ENCODE data around the gene ATG7.

ATG7 gene

GRCh38 chr3:11600501-11601282 is 328.5 kb downstream of the ATG7 start:
- H3K27me3 ChIP-seq (replicated peaks), result no peaks in the 10 kb centered on the region
- TF ChIP-seq, protein P1, sequence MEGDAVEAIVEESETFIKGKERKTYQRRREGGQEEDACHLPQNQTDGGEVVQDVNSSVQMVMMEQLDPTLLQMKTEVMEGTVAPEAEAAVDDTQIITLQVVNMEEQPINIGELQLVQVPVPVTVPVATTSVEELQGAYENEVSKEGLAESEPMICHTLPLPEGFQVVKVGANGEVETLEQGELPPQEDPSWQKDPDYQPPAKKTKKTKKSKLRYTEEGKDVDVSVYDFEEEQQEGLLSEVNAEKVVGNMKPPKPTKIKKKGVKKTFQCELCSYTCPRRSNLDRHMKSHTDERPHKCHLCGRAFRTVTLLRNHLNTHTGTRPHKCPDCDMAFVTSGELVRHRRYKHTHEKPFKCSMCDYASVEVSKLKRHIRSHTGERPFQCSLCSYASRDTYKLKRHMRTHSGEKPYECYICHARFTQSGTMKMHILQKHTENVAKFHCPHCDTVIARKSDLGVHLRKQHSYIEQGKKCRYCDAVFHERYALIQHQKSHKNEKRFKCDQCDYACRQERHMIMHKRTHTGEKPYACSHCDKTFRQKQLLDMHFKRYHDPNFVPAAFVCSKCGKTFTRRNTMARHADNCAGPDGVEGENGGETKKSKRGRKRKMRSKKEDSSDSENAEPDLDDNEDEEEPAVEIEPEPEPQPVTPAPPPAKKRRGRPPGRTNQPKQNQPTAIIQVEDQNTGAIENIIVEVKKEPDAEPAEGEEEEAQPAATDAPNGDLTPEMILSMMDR (IDR thresholded peaks at IDR 0.05; ENCODE audit: low read depth, low read length, missing control alignments), result no peak
- in situ Hi-C loops (cut with HindIII; ENCODE audit: low pct_ligation_motif_present, low sequenced_read_pairs), result no loop called here
- peak; percentile 98 for DNase-seq
- peaks cover 7% of the 10 kb centered on the region for H3K36me3 ChIP-seq (replicated peaks)
- H3K4me3 ChIP-seq (ENCODE audit: low read depth, low read length), result no peak overlapping the region
- peak overlapping the region; percentile 98 for H3K27ac ChIP-seq

GRCh38 chr3:11601446-11602238 is 329.4 kb downstream of the ATG7 start:
- Histone ChIP-seq H3K27ac (peak overlapping the region; percentile 98), H3K27me3 (replicated peaks) (no peaks in the 10 kb centered on the region), H3K4me3 (ENCODE audit: low read depth, low read length) (no peak overlapping the region), H3K36me3 (replicated peaks) (peaks cover 15% of the 10 kb centered on the region)
- TF ChIP-seq, protein P1 (IDR thresholded peaks at IDR 0.05; ENCODE audit: low read depth, low read length, missing control alignments), result no peak
- peak; percentile 23 for DNase-seq
- in situ Hi-C loops (cut with HindIII; ENCODE audit: low pct_ligation_motif_present, low sequenced_read_pairs), result no loop called here

GRCh38 chr3:11602239-11602840 is 330.1 kb downstream of the ATG7 start:
- H3K27ac ChIP-seq, result peak overlapping the region; percentile 98
- TF ChIP-seq, protein P1 (IDR thresholded peaks at IDR 0.05; ENCODE audit: low read depth, low read length, missing control alignments), result no peak
- no peak overlapping the region for H3K4me3 ChIP-seq (ENCODE audit: low read depth, low read length)
- no peak for DNase-seq
- in situ Hi-C loops (cut with HindIII; ENCODE audit: low pct_ligation_motif_present, low sequenced_read_pairs), result no loop called here
- H3K27me3 ChIP-seq (replicated peaks), result no peaks in the 10 kb centered on the region
- H3K36me3 ChIP-seq (replicated peaks), result peaks cover 16% of the 10 kb centered on the region

DNA sequence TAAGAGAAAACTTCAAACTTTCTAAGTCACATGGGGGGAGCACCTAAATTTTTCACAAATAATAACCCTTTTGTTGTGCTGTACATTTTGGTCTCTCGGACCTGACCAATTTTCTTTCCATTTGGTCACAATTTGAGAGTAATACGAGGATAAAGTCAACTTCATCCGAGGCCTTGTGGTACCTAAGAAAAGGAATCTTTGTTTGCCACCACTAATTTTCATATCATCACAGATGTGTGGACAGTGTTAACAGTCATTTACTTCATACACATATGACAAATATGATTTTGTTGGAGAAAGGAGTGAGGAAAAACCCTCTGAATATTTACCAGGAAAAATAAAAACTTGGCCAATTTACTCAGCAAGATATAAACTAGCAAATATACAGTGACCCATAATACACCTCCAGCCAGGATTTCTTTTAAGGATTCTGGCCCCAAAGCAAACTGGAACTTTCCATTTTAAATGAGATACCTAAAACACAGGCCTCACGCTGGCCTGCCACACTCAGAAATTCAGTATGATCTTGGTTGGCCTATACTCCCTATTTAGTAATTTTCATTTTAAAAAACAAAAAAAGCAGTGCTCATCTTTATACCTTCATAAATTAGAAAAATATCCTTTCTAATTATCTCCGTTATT is 330.8 kb downstream of the ATG7 start:
- in situ Hi-C loops (cut with HindIII; ENCODE audit: low pct_ligation_motif_present, low sequenced_read_pairs), result no loop called here
- DNase-seq, result no peak
- peaks cover 16% of the 10 kb centered on the region for H3K36me3 ChIP-seq (replicated peaks)
- no peak overlapping the region for H3K4me3 ChIP-seq (ENCODE audit: low read depth, low read length)
- H3K27ac ChIP-seq, result peak overlapping the region; percentile 98
- TF ChIP-seq, protein P1 (IDR thresholded peaks at IDR 0.05; ENCODE audit: low read depth, low read length, missing control alignments), result no peak
- H3K27me3 ChIP-seq (replicated peaks), result no peaks in the 10 kb centered on the region

- Histone ChIP-seq H3K36me3 (replicated peaks) (peaks cover 16% of the 10 kb centered on the region), H3K27ac (peak overlapping the region; percentile 98), H3K4me3 (ENCODE audit: low read depth, low read length) (no peak overlapping the region), H3K27me3 (replicated peaks) (no peaks in the 10 kb centered on the region)
- in situ Hi-C loops (cut with HindIII; ENCODE audit: low pct_ligation_motif_present, low sequenced_read_pairs), result no loop called here
- DNase-seq, result peak; percentile 97
- TF ChIP-seq, protein P1 (IDR thresholded peaks at IDR 0.05; ENCODE audit: low read depth, low read length, missing control alignments), result no peak
These were observed 331.4 kb downstream of the ATG7 start for GRCh38 chr3:11603628-11604027.
